Skeletal muscle tissue (tissue), 4 donors: ENCODE measurements around the gene CD34. TPM values are rescaled to one million over a fixed set of nuclear protein-coding genes. Genes with fewer than 3 reads are reported as not detected.
A peak's percentile ranks its signal among the peaks of the same experiment; 100 is the strongest.

Experiments used
- H3K27ac ChIP-seq: one replicate; pipeline ENCODE4 v1.7.0; 2013; ENCODE audit warnings: mild to moderate bottlenecking, low read depth, low read length, inconsistent platforms
- H3K27me3 ChIP-seq, 3 donors: one replicate each; pipeline ENCODE4 v1.7.0; 2013; ENCODE audit warnings: low read length in 3 of 3; ENCODE audit not compliant: control insufficient read depth in 3 of 3, insufficient read depth in 3 of 3
- H3K36me3 ChIP-seq, 3 donors: one replicate each; pipeline ENCODE4 v1.7.0; 2013; ENCODE audit warnings: low read length in 3 of 3; ENCODE audit not compliant: control insufficient read depth in 3 of 3, insufficient read depth in 3 of 3
- H3K4me1 ChIP-seq, 3 donors: one replicate each; pipeline ENCODE4 v1.7.0; 2013; ENCODE audit warnings: low read length in 3 of 3, mild to moderate bottlenecking in 3 of 3; ENCODE audit not compliant: control insufficient read depth in 3 of 3, insufficient read depth in 3 of 3
- H3K4me3 ChIP-seq, 3 donors: one replicate each; pipeline ENCODE4 v1.7.0; 2013; ENCODE audit warnings: low read length in 3 of 3
- H3K9ac ChIP-seq, 3 donors: one replicate each; pipeline ENCODE4 v1.7.0; 2013; ENCODE audit warnings: low read length in 3 of 3, mild to moderate bottlenecking in 3 of 3, moderate library complexity in 2 of 3, low read depth in 1 of 3
- H3K9me3 ChIP-seq, 3 donors: one replicate each; pipeline ENCODE4 v1.7.0; 2013; ENCODE audit warnings: low read length in 3 of 3; ENCODE audit not compliant: control insufficient read depth in 3 of 3
- total RNA-seq: library from RNA; depleted of rRNA; stranded (reverse); fragments of >200 nt; gene quantifications from one replicate; pipeline ENCODE4 v1.2.3, GENCODE V29; 2014
- donor health status: Osteomylitis.

CD34 gene
- total RNA-seq, 1 donor from 2014 or later, result 20.9 TPM

DNA sequence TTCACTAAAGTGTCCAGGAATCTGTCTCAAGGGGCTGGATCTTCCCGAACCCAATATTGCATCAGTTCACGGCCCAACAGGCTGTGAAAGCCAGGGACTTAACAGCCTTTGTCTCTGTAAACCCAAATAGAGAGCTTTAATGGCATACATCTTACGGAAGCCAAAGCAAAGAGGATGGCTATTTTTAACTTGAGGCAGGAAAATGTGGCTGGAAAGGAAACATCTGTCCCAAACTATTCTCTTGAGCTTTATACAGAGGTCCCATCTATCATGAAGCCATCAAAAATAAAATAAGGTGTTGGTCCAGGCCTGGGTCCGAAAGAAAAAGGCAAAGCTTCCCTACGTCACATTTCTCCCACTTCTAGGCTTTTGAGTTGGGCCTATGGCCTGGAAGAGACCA is 7.7 kb upstream of the CD34 start:
- peak overlapping the region; percentile 4 for H3K27ac ChIP-seq
- H3K4me1 ChIP-seq, result peaks cover 35 to 48% (median 41%) of the 10 kb centered on the region in 3 donors
- H3K9ac ChIP-seq, result no peak overlapping the region

DNA sequence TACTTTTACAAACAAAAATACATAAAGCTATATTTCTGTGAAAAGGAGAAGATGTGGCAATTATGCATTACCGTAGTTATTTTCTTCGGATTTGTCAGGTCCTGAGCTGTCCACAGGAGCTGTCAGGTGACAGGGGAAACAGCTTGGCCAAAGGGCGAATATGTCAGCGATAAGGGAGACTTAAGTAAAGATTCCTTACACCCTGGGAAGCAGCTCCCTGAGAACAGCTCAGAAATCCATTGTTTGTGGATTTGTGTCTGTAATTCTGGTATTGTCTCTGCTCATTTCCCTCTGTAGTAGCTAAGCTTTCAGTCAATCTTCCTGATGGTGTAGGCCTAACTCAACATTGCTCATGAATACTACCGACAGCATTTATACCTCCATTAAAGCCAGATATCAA is 7.1 kb upstream of the CD34 start:
- H3K4me1 ChIP-seq, result peaks cover 30 to 46% (median 36%) of the 10 kb centered on the region in 3 donors
- H3K36me3 ChIP-seq, result no peaks in the 10 kb centered on the region
- peak overlapping the region; percentile 4 for H3K27ac ChIP-seq

More for the DNA sequence above, 7.7 kb upstream of the CD34 start:
- no peaks in the 10 kb centered on the region for H3K27me3 ChIP-seq
- no peaks in the 10 kb centered on the region for H3K36me3 ChIP-seq
- H3K4me3 ChIP-seq, result no peak overlapping the region
- H3K9me3 ChIP-seq, result no peaks in the 10 kb centered on the region

DNA sequence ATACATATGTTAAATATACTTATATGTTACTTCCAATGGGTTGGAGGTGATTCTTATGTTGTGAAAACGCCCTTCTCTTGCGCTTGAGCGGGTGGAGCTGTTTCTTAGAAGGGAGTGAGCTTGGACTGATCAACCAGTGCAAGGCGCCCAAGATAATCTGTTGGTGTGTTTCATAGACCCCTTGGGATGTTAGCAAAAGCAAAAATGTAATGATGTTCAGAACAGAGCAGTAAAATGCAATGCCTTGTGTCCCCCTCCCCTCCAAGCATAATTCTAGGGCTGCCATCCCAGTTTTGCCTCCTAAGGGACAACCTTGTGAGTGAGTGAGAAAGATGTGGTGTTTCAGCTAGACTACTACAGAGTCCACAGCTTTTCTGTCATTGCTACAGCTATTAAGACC is 6.2 kb upstream of the CD34 start:
- Histone ChIP-seq H3K27me3 (peaks cover 0 to 4% (median 3%) of the 10 kb centered on the region in 3 donors), H3K4me1 (peaks cover 20 to 42% (median 27%) of the 10 kb centered on the region in 3 donors), H3K36me3 (no peaks in the 10 kb centered on the region), H3K9ac (no peak overlapping the region), H3K9me3 (no peaks in the 10 kb centered on the region), H3K4me3 (no peak overlapping the region), H3K27ac (no peak overlapping the region)

More for the DNA sequence above, 7.1 kb upstream of the CD34 start:
- Histone ChIP-seq H3K9me3 (no peaks in the 10 kb centered on the region), H3K27me3 (peaks cover 0 to 4% (median 0%) of the 10 kb centered on the region in 3 donors), H3K4me3 (no peak overlapping the region), H3K9ac (no peak overlapping the region)

DNA sequence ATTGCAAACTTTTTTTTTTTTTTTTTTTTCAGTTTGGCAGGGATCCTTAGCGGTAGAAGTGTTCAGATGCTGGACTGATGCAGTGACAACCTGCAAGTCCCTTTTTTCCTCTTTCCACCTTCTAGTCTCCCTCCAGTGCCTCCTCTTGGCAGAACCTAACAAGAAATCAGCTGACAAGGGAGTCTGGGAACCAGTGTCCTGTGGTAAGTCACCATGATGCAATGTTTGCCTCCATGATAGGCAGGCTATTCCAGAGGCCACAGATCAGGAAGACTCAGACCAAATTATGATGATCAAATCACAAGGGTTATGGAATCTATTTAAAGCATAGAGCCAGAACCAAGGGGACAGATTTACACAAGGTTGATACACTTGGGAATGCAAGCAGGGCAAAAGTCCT is 3.0 kb upstream of the CD34 start:
- H3K9me3 ChIP-seq, result no peaks in the 10 kb centered on the region
- no peak overlapping the region for H3K4me3 ChIP-seq
- no peak overlapping the region for H3K9ac ChIP-seq
- H3K27me3 ChIP-seq, result peaks cover 7 to 20% (median 10%) of the 10 kb centered on the region in 3 donors
- H3K36me3 ChIP-seq, result no peaks in the 10 kb centered on the region
- peaks cover 12 to 24% (median 13%) of the 10 kb centered on the region in 3 donors for H3K4me1 ChIP-seq
- no peak overlapping the region for H3K27ac ChIP-seq

DNA sequence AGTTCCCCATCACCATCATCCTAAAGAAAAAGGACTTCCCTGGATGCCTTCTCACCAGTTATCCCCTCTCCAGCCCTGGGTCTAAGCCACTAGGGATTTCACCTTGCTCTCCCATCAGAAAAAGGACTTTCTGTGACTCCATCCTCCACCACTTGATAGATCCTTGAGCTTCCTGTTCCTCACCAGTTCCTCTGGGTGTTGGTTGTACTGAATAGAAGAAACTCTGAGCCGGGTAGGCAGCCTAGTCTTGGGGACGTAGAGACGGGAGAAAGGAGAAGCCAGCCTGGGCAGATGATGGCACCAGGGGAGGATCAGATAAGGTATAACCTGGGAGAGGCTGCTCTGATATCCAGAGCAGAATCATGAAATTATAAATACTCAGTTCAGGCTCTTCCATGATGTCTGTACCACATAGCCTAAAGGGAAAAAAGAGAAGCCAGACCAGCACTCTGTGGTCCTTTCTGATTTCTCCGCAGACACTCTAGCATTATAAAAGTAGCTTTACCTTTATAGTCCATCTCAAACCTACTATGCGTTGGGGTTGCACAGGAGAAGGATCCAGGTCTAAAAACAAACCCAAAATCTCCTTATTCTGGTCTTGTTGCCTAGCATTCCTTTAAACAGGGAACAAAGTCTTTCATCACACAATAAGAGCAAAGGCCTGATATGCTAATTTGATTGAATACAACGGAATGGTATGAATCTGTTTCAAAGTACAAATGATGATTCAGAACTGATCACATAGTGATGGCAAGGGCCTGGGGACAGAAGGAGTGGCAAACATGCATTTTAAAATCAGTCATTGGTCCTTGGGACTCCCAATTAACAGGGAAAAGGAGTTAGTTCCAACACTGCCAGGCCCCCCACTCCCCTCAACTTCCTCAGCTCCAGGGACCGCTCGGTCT is 1.2 kb upstream of the CD34 start:
- Histone ChIP-seq H3K27me3 (peaks cover 7 to 20% (median 10%) of the 10 kb centered on the region in 3 donors), H3K9ac (peak overlapping the region in 1 of 3 donors; percentile 11), H3K27ac (peak overlapping the region; percentile 17), H3K9me3 (no peaks in the 10 kb centered on the region), H3K4me3 (peak overlapping the region in 1 of 3 donors; percentile 72), H3K4me1 (peaks cover 2 to 11% (median 8%) of the 10 kb centered on the region in 3 donors), H3K36me3 (no peaks in the 10 kb centered on the region)

DNA sequence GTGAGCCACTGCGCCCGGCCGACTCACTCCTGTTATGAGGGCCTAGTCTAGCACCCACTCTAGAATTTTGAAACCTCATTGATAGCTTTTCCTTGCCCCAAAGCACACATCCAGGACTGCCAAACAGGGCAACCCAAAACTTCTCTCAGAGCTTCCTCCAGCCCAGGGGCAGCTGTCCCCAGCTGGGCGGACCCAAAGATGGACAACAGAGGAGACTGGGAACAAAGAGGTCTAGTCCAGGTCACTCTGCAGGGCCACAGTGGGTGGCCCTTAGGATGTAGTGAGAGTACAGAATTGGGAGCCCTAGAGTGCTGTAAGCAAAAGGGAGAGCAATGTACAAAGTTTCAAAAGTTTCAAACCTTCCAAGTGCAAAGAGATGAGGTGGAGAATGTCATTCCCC is 1.2 kb downstream of the CD34 start:
- Histone ChIP-seq H3K4me1 (peaks cover 0 to 11% (median 8%) of the 10 kb centered on the region in 3 donors), H3K4me3 (peak overlapping the region; percentile 57 to 72 (median 71)), H3K27ac (peak overlapping the region; percentile 16), H3K36me3 (no peaks in the 10 kb centered on the region), H3K27me3 (peaks cover 7 to 20% (median 10%) of the 10 kb centered on the region in 3 donors), H3K9ac (peak overlapping the region in 2 of 3 donors; percentile 65 to 75), H3K9me3 (no peaks in the 10 kb centered on the region)

DNA sequence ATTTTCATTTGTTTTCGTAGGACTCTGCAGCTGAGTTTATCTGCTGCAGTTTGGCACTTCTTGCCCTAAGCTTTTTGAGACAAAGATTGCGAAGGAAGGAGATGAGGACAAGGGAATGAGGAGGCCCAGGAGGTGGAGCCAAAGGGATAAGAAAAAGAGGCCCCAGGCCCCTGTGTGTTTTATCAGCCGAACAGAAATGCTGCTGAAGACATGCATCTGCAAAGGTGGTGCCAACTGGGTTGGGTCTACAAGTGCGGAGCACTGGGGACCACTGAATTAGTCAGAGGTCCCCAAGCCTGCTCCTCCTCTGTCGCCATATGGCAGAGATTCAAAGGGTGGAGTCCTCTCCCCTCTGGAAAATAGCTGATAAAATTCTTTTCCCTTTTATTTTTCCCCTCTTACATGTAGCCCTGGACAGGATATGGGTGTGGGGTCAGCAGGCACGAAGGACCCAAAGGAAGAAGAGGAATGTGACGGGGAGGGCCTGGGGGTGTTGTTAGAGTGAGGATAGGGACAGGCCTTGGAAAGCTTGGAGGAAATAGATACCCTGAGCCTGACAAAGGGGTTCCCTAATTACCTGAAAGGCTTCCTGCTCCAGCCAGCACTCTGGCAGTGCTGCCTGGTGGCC is 2.7 kb downstream of the CD34 start:
- Histone ChIP-seq H3K9me3 (no peaks in the 10 kb centered on the region), H3K36me3 (no peaks in the 10 kb centered on the region), H3K27ac (peak overlapping the region; percentile 51), H3K4me1 (peaks cover under 1 to 20% (median 8%) of the 10 kb centered on the region in 3 donors), H3K9ac (peak overlapping the region in 1 of 3 donors; percentile 69), H3K4me3 (peak overlapping the region in 2 of 3 donors; percentile 63 to 68), H3K27me3 (peaks cover 7 to 20% (median 8%) of the 10 kb centered on the region in 3 donors)

DNA sequence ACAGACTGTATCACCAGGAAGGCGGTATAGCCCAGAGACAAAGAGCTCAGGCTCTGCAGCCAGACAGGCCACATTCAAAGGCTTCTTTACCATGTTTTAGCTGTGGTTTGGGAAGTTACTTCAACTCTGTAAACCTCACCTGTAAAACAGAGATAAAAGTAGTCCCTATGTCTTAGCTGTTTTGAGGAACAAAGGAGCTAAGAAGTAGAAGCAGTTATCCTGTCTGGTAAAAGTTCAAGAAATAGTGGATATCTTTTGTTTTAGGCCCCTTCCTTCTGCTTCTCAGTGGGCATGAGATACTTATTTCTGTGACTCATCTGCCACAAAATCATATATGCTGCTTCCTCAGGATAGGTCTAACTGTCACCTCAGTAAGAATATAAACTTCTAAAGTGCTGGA is 6.5 kb downstream of the CD34 start:
- Histone ChIP-seq H3K4me1 (peaks cover 10 to 25% (median 14%) of the 10 kb centered on the region in 3 donors), H3K4me3 (peak overlapping the region in 1 of 3 donors; percentile 23), H3K27ac (no peak overlapping the region)

DNA sequence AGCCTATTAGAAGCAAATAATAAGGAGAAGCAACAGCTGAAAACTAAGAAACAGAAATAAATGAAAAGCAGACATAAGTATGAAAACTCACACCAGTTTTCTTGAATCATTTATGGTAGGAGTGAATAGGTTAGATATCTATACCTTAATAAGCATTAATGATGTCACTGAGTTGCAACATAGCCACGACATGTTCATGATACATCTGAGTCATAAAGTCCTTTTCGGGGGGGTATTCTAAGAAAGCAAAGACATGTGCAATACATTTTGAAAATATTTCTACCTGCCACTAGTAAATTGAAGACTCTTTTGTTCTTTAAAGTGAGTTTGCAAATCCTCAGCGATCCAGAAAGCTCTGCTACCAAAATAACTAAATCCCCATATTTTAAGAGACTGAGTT is 7.2 kb downstream of the CD34 start:
- H3K4me3 ChIP-seq, result no peak overlapping the region
- H3K9ac ChIP-seq, result no peak overlapping the region
- no peak overlapping the region for H3K27ac ChIP-seq
- peaks cover 13 to 25% (median 14%) of the 10 kb centered on the region in 3 donors for H3K4me1 ChIP-seq
- no peaks in the 10 kb centered on the region for H3K27me3 ChIP-seq
- H3K36me3 ChIP-seq, result no peaks in the 10 kb centered on the region
- no peaks in the 10 kb centered on the region for H3K9me3 ChIP-seq

More for the DNA sequence above, 6.5 kb downstream of the CD34 start:
- H3K9me3 ChIP-seq, result no peaks in the 10 kb centered on the region
- no peaks in the 10 kb centered on the region for H3K27me3 ChIP-seq
- H3K9ac ChIP-seq, result no peak overlapping the region
- H3K36me3 ChIP-seq, result no peaks in the 10 kb centered on the region

DNA sequence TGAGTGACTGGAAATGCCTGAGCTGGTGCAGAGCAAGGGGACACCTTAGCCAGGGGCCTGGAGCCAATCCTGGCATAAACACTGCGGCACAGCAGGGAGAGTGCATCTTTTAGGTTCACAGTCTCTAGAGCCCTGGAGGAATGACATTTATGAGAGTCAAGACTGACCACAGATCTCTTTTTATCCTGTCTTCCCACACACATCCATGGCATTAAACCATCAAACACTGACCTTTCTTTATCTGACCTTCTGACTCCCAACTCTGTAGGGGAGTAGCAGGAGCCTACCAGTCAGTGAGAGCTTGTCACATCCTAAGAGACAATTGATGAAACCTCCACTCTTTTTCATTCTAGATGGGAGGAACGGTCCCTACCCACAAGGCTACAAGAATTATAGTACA is 7.9 kb downstream of the CD34 start:
- Histone ChIP-seq H3K27me3 (no peaks in the 10 kb centered on the region), H3K9me3 (no peaks in the 10 kb centered on the region), H3K9ac (no peak overlapping the region), H3K4me3 (no peak overlapping the region), H3K36me3 (no peaks in the 10 kb centered on the region), H3K4me1 (peaks cover 16 to 25% (median 16%) of the 10 kb centered on the region in 3 donors), H3K27ac (no peak overlapping the region)
